ENCODE measurements around the gene HOXD9.

HOXD9 gene

GRCh38 chr2:176158186-176158591 is 35.7 kb downstream of the HOXD9 start:
- TF ChIP-seq SIN3A (IDR thresholded peaks at IDR 0.05; ENCODE audit: borderline replicate concordance, insufficient read depth, low read length) = no peak
- TF ChIP-seq REST (IDR thresholded peaks at IDR 0.05; ENCODE audit: insufficient read depth in 1 of 2, low read depth in 2 of 2, low read length in 2 of 2) = no peak
- no peak for TF ChIP-seq FOXP2 (optimal IDR thresholded peaks at IDR 0.05; ENCODE audit: borderline replicate concordance, extremely low read depth, extremely low read length, insufficient read depth)

GRCh38 chr2:176158855-176159662 is 36.5 kb downstream of the HOXD9 start:
- TF ChIP-seq POLR2AphosphoS5 (IDR thresholded peaks at IDR 0.05; ENCODE audit: low read depth, low read length) (no peak), REST (IDR thresholded peaks at IDR 0.05; ENCODE audit: insufficient read depth in 1 of 2, low read depth in 2 of 2, low read length in 2 of 2) (no peak), SIN3A (IDR thresholded peaks at IDR 0.05; ENCODE audit: borderline replicate concordance, insufficient read depth, low read length) (no peak), FOXP2 (optimal IDR thresholded peaks at IDR 0.05; ENCODE audit: borderline replicate concordance, extremely low read depth, extremely low read length, insufficient read depth) (no peak), TAF1 (IDR thresholded peaks at IDR 0.05; ENCODE audit: borderline replicate concordance, insufficient read depth, low read length) (no peak)

GRCh38 chr2:176159663-176160250 is 37.2 kb downstream of the HOXD9 start:
- no peak for TF ChIP-seq FOXP2 (optimal IDR thresholded peaks at IDR 0.05; ENCODE audit: borderline replicate concordance, extremely low read depth, extremely low read length, insufficient read depth)
- TF ChIP-seq SIN3A (IDR thresholded peaks at IDR 0.05; ENCODE audit: borderline replicate concordance, insufficient read depth, low read length) = no peak

GRCh38 chr2:176160251-176160985 is 37.9 kb downstream of the HOXD9 start:
- TF ChIP-seq SIN3A (IDR thresholded peaks at IDR 0.05; ENCODE audit: borderline replicate concordance, insufficient read depth, low read length) (no peak), FOXP2 (optimal IDR thresholded peaks at IDR 0.05; ENCODE audit: borderline replicate concordance, extremely low read depth, extremely low read length, insufficient read depth) (no peak), POLR2AphosphoS5 (IDR thresholded peaks at IDR 0.05; ENCODE audit: low read depth, low read length) (no peak), REST (IDR thresholded peaks at IDR 0.05; ENCODE audit: insufficient read depth in 1 of 2, low read depth in 2 of 2, low read length in 2 of 2) (no peak), TAF1 (IDR thresholded peaks at IDR 0.05; ENCODE audit: borderline replicate concordance, insufficient read depth, low read length) (no peak)

GRCh38 chr2:176160986-176161824 is 38.7 kb downstream of the HOXD9 start:
- TF ChIP-seq POLR2AphosphoS5 (IDR thresholded peaks at IDR 0.05; ENCODE audit: low read depth, low read length) (no peak), REST (IDR thresholded peaks at IDR 0.05; ENCODE audit: insufficient read depth in 1 of 2, low read depth in 2 of 2, low read length in 2 of 2) (no peak), FOXP2 (optimal IDR thresholded peaks at IDR 0.05; ENCODE audit: borderline replicate concordance, extremely low read depth, extremely low read length, insufficient read depth) (no peak), SIN3A (IDR thresholded peaks at IDR 0.05; ENCODE audit: borderline replicate concordance, insufficient read depth, low read length) (no peak), TAF1 (IDR thresholded peaks at IDR 0.05; ENCODE audit: borderline replicate concordance, insufficient read depth, low read length) (no peak)

Data from PFSK-1 (cell line).